ENCODE data around the gene COL9A3.

GRCh38 chr20:62872184-62872847, 55.5 kb downstream of the COL9A3 start:
- no peak for TF ChIP-seq EZH2 (optimal IDR thresholded peaks at IDR 0.05; ENCODE audit: low read depth, low read length)
- no peak for TF ChIP-seq CTCF (IDR thresholded peaks at IDR 0.05; ENCODE audit: low read length)
- no peak for TF ChIP-seq EZH2phosphoT487 (IDR thresholded peaks at IDR 0.05; ENCODE audit: low read length)

All from MM.1S (cell line).